Measurements from ENCODE around the gene TM4SF18.

DNA sequence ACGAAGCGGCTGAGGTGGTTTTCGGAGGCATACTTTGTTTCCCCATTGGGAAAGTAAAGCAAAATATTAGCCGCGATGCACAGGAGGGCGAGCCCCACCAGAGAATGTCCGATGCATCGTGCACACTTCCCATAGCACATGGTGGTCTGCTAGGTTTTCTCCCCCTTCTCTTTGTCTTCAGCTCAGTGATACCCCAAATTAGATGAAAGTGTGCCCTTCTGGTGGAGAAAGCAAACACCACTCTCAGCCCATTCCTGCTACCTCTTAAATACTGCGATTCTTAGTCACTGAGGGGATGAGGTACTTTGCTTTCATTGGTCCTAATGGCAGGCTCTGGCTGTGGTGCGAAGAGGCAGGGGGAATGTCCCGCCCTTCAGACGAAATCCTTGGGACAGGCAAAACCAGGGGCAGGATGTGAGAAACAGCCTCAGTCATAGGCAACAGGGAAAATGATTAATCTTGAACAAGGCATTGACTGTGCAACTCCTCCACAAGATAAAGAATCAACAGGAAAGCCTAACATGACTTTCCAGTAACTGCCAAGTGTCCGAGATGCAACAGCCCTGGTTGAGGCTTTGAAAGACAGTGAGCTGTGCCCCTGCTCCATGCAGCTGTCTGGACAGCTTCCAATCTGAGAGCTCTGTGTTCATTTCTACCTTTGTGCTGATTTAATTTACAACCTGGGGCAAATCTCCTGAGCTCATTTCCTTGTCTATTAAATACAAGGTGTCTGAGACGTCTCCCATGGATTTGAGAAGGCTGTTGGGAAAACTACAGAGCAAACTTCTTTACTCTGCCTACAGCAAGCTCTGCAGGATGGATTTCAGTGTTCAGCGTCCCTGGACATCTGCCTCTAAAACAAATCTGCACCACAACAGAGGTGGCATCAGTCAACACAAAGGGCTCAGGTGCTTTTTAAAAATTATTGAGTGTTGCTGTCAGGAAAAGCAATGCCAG, 44.2 kb upstream of the TM4SF18 start, which contains the start of gene TM4SF1:
- TF ChIP-seq EZH2phosphoT487 (IDR thresholded peaks at IDR 0.05; ENCODE audit: unreplicated experiment), result no peak
- no peak for TF ChIP-seq POLR2AphosphoS5 (IDR thresholded peaks at IDR 0.05; ENCODE audit: low read depth)
- TF ChIP-seq, protein P1, sequence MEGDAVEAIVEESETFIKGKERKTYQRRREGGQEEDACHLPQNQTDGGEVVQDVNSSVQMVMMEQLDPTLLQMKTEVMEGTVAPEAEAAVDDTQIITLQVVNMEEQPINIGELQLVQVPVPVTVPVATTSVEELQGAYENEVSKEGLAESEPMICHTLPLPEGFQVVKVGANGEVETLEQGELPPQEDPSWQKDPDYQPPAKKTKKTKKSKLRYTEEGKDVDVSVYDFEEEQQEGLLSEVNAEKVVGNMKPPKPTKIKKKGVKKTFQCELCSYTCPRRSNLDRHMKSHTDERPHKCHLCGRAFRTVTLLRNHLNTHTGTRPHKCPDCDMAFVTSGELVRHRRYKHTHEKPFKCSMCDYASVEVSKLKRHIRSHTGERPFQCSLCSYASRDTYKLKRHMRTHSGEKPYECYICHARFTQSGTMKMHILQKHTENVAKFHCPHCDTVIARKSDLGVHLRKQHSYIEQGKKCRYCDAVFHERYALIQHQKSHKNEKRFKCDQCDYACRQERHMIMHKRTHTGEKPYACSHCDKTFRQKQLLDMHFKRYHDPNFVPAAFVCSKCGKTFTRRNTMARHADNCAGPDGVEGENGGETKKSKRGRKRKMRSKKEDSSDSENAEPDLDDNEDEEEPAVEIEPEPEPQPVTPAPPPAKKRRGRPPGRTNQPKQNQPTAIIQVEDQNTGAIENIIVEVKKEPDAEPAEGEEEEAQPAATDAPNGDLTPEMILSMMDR (conservative IDR thresholded peaks at IDR 0.05; ENCODE audit: low read depth in 2 of 2), result no peak
- no peak for TF ChIP-seq NANOG (IDR thresholded peaks at IDR 0.05; ENCODE audit: borderline replicate concordance)
